Fibroblast of skin of left biceps (primary cell): Measurements from ENCODE around the gene SLC1A2.

Experiments
- DNase-seq, 2 experiments: peaks; one replicate each; pipeline ENCODE4 v3.0.0-alpha.2; 2013; ENCODE audit warnings: low read depth in 2 of 2

SLC1A2 gene

DNA sequence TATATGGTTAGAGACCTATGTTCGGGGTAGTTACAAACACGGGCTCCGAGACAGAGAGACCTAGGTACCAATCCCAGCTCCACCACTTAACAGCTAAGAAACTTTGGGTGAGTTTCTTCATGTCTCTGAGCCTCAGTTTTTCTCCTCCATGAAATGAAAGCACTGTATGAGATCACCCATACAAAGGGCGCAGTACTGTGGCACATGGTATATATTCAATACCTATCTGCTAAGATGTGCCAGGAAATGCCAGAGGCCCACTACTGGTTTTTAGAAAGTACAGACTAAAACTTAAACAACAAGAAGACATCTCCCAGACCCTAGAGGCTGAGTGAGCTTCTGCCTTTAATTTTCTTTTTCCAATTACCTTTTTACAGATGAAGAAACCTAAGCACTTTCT, 69.5 kb downstream of the SLC1A2 start:
- no peak for DNase-seq

DNA sequence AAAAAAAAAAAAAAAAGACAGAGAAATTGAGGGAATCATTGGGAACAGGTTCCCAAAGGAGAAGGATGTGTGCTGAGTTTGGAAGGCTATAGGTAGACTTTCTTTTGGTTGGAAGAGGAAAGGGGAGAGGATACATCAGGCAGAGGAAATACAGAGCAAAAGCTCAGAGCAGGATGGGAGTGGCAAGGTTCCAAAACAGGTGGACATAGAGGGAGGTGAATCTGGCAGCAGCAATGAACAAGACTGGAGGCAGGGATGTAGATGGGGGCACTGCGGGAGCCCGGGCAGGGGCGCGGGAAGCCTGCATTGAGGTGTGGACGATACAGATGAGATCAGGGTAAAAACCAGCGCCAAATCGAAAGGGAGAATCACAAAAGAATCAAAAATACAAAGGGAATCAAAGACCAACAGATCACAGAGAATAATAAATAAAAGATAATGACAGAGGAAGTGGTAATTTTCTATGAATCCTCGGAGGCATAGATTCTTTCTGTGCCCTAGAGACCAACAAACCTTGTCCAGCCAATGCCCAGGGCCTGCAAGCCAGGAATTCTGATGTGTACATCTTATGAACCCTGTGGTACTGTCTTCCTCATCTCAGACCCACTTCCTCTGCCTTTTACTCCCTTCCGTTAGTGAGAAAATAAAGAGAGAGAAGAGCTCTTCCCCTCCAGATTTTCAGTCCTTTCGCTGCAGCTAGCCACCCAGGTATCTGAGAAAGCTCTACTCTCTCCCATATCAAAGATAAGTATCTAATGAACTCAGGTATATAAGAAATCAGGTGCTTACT, 70.3 kb downstream of the SLC1A2 start:
- DNase-seq = no peak

- peak; percentile 85 to 88 for DNase-seq
These were observed 71.4 kb downstream of the SLC1A2 start for GRCh38 chr11:35347921-35348331.

- no peak for DNase-seq
These were observed 72.0 kb downstream of the SLC1A2 start for GRCh38 chr11:35347173-35347878.

DNA sequence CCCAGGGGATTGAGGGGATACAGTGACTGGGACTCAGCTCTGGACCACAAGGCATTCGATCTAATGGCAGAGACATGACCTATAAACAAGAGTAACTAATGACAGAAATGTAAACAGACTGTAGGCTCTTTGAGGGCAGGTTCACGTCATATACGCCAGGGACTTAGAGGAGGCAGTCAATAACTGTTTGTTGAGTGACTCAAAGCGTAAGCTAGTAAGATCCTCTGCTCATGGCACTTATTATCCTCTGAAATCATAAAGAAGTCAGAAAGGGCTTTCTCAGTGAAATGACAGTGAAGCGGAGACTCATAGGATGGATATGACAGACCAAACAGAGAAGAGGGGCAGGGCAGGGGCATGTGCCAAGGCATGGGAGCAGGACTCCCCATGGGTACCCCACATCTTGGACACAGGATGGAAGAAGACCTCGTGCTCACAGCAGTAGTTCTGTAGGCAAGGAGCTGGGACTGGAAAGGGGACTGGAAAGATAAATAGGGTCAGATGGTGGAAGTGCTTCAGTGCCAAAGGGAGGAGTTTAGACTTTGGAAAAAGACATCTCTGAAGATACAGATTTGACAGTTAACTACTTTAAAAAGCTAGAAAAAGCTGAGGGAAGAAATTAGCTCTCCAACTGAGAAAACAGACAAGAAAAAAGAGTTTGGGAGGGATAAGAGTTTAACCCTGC, 72.7 kb downstream of the SLC1A2 start:
- no peak for DNase-seq

- DNase-seq = no peak
These were observed 74.4 kb downstream of the SLC1A2 start for GRCh38 chr11:35344681-35345574.

GRCh38 chr11:35343033-35343598, 76.2 kb downstream of the SLC1A2 start:
- no peak for DNase-seq

DNA sequence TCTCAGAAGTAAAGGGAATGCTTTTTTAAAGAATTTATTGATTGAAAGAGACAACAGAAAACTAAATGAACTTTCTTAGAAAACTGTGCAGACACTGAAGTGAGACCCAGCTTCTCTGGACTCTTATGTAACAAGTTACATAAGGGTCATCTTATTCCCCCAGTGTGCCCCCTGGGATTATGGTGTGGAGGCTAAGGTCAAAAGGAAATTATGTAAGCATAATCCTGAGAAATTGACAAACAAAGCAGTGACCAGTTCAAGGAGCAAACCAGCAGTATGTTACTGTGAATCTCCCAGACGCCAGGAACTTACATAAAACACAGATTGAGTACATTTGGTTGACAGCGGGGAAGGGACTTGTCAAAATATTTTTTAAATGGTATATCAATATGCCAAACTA, 78.6 kb downstream of the SLC1A2 start:
- DNase-seq = no peak

- DNase-seq = no peak
These were observed 79.3 kb downstream of the SLC1A2 start for GRCh38 chr11:35340071-35340470.

GRCh38 chr11:35338921-35339320, 80.4 kb downstream of the SLC1A2 start:
- no peak for DNase-seq

DNA sequence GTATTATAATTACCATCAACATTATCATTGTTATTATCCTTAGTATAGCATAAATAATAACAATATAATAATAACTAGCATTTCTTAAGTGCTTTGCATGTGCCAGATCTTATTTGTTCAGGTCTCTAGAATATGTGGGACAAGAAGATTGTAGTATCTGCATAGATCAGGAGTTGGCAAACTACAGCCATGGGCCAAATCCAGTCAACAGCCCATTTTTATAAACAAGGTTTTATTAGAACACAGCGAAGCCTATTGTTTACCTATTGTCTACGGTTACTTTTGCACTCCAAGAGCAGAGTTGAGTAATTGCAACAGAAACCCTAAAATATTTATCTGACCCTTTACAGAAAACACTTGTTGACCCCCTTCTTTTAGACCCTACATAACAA, 81.4 kb downstream of the SLC1A2 start:
- DNase-seq = no peak

DNA sequence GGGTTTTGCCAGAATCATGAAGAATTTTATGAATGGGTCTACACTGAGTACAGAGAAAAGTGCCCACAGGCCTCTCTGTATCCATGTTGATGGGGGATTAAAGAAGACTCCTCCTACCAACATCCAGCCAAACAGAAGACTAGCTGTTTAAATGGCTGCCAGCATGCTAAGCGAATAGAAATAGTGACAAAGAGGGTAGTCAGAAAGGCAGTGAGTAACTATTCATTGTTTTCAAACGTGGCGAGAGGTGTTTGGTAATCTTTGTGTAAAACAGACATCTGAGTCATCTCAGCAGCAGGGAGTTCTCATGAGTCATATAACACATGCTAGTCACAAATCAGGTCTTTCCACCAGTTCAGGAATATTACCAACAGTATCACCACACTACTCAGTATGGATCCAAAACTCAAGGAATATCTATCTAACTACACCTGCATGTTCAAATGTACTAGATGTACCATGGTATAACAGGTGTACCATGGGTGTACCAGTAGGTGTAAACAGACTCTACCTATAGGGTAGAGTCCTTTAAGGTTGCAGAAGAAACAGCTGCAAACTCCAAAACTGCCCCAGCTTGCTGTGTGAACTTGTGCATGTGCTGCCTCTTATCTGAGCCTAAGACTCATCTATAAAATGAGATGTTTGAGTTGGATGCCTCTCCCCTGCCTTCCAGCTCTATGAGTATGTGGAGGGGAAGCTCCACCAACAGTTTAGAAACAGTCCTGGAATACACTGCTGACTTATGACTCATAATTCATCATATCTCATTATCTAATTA, 82.0 kb downstream of the SLC1A2 start:
- peak; percentile 95 to 97 for DNase-seq

- DNase-seq = no peak
These were observed 82.6 kb downstream of the SLC1A2 start for GRCh38 chr11:35336726-35337125.

DNA sequence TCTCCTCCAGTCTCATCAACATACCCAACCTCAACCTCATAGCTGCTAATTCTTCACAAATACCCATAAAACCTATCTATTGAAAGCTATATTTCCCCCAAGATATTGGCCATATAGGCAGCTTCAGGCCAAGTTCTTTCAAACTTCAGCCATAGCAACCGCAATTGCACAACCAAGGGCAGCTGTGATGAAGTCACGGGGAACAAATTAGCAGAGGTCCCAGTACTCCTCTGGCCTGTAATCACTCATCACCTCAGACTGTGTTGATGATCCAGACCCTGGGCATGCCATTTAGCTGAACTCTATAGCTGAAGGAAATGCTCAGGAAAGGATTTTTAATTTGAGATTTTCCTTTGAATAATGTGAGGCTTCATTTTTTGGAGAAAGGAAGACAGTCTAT, 84.1 kb downstream of the SLC1A2 start:
- DNase-seq = no peak

DNA sequence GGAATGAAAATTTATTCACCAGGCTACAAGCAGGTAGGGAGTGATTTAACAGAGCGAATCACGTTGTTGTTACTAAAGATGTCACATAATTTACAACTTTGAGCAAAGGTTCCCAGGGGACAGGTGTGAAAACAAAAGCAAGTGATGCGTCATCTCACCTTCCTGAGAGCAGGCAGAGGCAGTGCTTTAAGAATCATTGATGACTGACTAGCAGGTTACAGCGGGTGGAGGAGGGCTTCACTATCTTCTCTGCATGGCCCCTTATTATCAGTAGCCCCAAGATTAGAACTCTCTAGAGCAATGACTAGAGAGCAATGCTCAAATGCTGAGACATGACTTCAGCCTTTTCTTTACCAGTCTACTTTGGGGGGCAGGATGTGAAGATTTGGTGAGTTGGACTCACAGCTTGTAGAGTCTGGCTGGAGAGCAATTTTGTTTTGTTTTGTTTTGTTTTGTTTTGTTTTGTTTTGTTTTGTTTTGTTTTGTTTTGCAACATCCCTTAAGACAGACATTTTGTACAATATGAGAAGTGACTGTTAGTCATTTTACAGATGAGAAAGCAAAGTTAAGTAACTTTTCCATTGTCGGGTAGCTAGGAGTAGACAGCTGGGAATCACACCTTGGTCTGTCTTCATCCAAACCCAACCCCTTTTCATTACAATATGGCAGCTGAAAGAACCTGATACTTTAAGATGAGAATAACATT, 84.8 kb downstream of the SLC1A2 start:
- no peak for DNase-seq

- no peak for DNase-seq
These were observed 86.8 kb downstream of the SLC1A2 start for GRCh38 chr11:35332524-35332923.

DNA sequence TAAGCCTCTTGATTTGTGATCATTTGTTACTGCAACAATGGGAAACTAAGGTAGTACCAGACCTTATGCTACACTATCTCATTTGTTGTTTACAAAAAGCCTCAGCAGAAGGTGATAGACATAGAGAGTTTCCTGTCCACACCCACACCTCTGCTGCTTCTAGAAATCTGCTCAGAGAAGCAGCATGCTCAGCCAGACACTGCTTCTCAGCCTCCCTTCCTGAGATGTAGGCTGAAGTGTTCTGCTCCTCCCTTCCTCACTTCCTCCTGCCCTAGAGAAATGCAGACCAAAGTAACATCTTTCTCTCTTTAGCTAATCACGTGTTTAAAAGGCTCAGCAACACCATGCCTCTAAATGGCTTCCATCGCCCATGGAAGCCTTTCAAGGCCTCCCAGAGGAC, 88.4 kb downstream of the SLC1A2 start:
- DNase-seq = no peak

DNA sequence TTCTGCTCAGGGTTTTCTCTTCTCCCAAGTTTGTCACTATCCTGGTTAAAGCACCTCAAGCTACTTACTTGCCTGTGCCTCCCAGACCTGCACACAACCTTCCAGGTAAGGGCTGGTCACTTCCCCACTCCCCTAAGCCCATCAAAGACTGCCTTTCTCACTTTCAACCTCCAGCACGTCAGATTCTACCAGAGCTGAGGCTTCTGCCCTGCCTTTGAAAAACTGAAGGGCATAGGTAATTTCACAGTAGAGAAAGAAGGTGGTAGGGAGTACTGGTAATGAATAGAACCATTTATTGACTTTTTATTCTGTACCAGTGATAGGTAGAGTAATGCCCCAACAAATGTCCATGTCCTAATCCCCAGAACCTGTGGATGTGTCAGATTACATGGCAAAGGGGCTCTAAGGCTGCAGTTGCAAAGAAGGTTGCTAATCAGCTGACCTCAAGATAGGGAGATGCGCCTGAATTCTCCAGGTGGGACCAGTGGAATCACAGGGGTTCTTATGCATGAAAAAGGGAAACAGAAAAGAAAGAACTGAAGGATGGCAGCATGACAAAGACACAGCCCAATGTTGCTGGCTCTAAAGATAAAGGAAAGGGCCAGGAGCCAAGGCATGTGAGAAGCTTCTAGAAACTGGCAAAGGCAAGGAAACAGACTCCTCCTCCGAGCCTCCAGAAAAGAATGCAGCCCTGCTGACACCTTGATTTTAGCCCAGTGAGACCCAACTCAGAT, 89.0 kb downstream of the SLC1A2 start:
- no peak for DNase-seq

GRCh38 chr11:35327829-35328228, 91.5 kb downstream of the SLC1A2 start:
- no peak for DNase-seq
